Upper lobe of left lung (tissue), 6 donors: ENCODE data around the gene STIM2. TPM values are rescaled to one million over a fixed set of nuclear protein-coding genes. Genes with fewer than 3 reads are reported as not detected.
A peak's percentile ranks its signal among the peaks of the same experiment; 100 is the strongest.

Source experiments
- ATAC-seq, 2 donors: fragments of 200-7000 bp; cut with Tn5 transposase; one replicate each; pipeline ENCODE4 v1.9.1; 2022; ENCODE audit warnings: mild to moderate bottlenecking in 2 of 2, moderate library complexity in 2 of 2; ENCODE audit not compliant: low FRiP score in 2 of 2
- DNase-seq, 2 donors: peaks; one replicate each; pipeline ENCODE4 v3.0.0-alpha.2; 2019 to 2020
- H3K27ac ChIP-seq, 4 donors: fragments of 200-600 bp; sonication (generic); one replicate each; pipeline ENCODE4 v1.5.1; 2016 to 2019
- H3K27me3 ChIP-seq, 4 donors: fragments of 200-600 bp; sonication (generic); one replicate each; pipeline ENCODE4 v1.5.1; 2017 to 2019
- H3K36me3 ChIP-seq, 4 donors: fragments of 200-600 bp; sonication (generic); one replicate each; pipeline ENCODE4 v1.5.1; 2016 to 2019
- H3K4me1 ChIP-seq, 4 donors: fragments of 200-600 bp; sonication (generic); one replicate each; pipeline ENCODE4 v1.5.1; 2018 to 2019
- H3K4me3 ChIP-seq, 4 donors: fragments of 200-600 bp; sonication (generic); one replicate each; pipeline ENCODE4 v1.5.1; 2017 to 2019; ENCODE audit warnings: mild to moderate bottlenecking in 2 of 4, moderate library complexity in 1 of 4
- H3K9me3 ChIP-seq, 4 donors: fragments of 200-600 bp; sonication (generic); one replicate each; pipeline ENCODE4 v1.5.1; 2018 to 2019
- CTCF ChIP-seq, 6 experiments: fragments of 450-650 bp in 4 of 6; fragments of 200-600 bp in 2 of 6; sonication (generic) in 2 of 6; IDR thresholded peaks; one replicate each; pipeline ENCODE4 v1.5.1; 2016 to 2019; ENCODE audit warnings: antibody characterized with exemption in 6 of 6
- EP300 ChIP-seq, 4 donors: sonication (generic); formaldehyde crosslinking; IDR thresholded peaks; one replicate each; pipeline ENCODE4 v1.5.1; 2017; ENCODE audit warnings: antibody characterized with exemption in 4 of 4, control low read depth in 2 of 4
- POLR2A ChIP-seq, 4 donors: fragments of 450-650 bp; IDR thresholded peaks; one replicate each; pipeline ENCODE4 v1.5.1; 2016 to 2017; ENCODE audit warnings: antibody characterized with exemption in 4 of 4, mild to moderate bottlenecking in 2 of 4
- POLR2AphosphoS5 ChIP-seq, 2 donors: sonication (generic); formaldehyde crosslinking; IDR thresholded peaks; one replicate each; pipeline ENCODE4 v1.5.1; 2017; ENCODE audit warnings: antibody characterized with exemption in 2 of 2
- WGBS, 2 donors: methylation state at CpG; one replicate each; pipeline ENCODE4 v1.1.5; 2017 to 2018; 5-methylcytosine and 5-hydroxymethylcytosine counted together
- total RNA-seq, 6 donors: library from RNA; depleted of rRNA in 4 of 6; stranded (reverse); fragments of >200 nt in 4 of 6; gene quantifications; one replicate each; pipeline versions ENCODE4 v1.1.0 to v1.2.1, GENCODE V29; 2016 to 2021
- donor health status: DM: no; HTN: no; CAD: no; lungs with moderate emphysema.
- donor health status: DM: no; HTN: yes; CAD: no; lungs with severe emphysema.

The STIM2 gene
- total RNA-seq, 6 donors from 2014 or later, result 21.6 to 54.3 (median 37.8) TPM

- DNase-seq, result no peak
- WGBS, 2 donors, result 66 to 69% methylated on average over 2 of the region's 2 CpGs
- peak overlapping the region in 3 of 4 donors; percentile 37 to 59 (median 56) for H3K27ac ChIP-seq
- no peak for ATAC-seq
- H3K27me3 ChIP-seq, result no peaks in the 10 kb centered on the region
- no peaks in the 10 kb centered on the region for H3K9me3 ChIP-seq
- H3K36me3 ChIP-seq, result no peaks in the 10 kb centered on the region
- peaks cover 14 to 36% (median 26%) of the 10 kb centered on the region in 4 donors for H3K4me1 ChIP-seq
- H3K4me3 ChIP-seq, result no peak overlapping the region
- TF ChIP-seq POLR2A (IDR thresholded peaks at IDR 0.05) (no peak), EP300 (IDR thresholded peaks at IDR 0.05) (no peak), CTCF (IDR thresholded peaks at IDR 0.05) (no peak), POLR2AphosphoS5 (IDR thresholded peaks at IDR 0.05) (no peak)
These were observed 23.4 kb downstream of the STIM2 start for GRCh38 chr4:26884026-26884425.

- Histone ChIP-seq H3K9me3 (no peaks in the 10 kb centered on the region), H3K36me3 (no peaks in the 10 kb centered on the region), H3K27ac (peak overlapping the region; percentile 20 to 56 (median 42)), H3K4me1 (peaks cover 14 to 36% (median 26%) of the 10 kb centered on the region in 4 donors), H3K27me3 (no peaks in the 10 kb centered on the region), H3K4me3 (no peak overlapping the region)
- 58 to 71% methylated on average over 5 of the region's 5 CpGs for WGBS, 2 donors
- DNase-seq, result no peak
- TF ChIP-seq CTCF (IDR thresholded peaks at IDR 0.05) (no peak), POLR2A (IDR thresholded peaks at IDR 0.05) (no peak), EP300 (IDR thresholded peaks at IDR 0.05) (no peak), POLR2AphosphoS5 (IDR thresholded peaks at IDR 0.05) (no peak)
- ATAC-seq, result no peak
These were observed 23.9 kb downstream of the STIM2 start for GRCh38 chr4:26884486-26884988.

- no peaks in the 10 kb centered on the region for H3K36me3 ChIP-seq
- TF ChIP-seq CTCF (IDR thresholded peaks at IDR 0.05) (no peak), EP300 (IDR thresholded peaks at IDR 0.05) (no peak), POLR2A (IDR thresholded peaks at IDR 0.05) (no peak), POLR2AphosphoS5 (IDR thresholded peaks at IDR 0.05) (no peak)
- H3K4me1 ChIP-seq, result peaks cover 14 to 36% (median 24%) of the 10 kb centered on the region in 4 donors
- H3K4me3 ChIP-seq, result peak overlapping the region in 1 of 4 donors; percentile 2
- no peaks in the 10 kb centered on the region for H3K9me3 ChIP-seq
- DNase-seq (peak in 1 of 2 donors; percentile 59), ATAC-seq (peak; percentile 69 to 90)
- WGBS, 2 donors, result 33 to 43% methylated on average over 2 of the region's 2 CpGs
- H3K27me3 ChIP-seq, result no peaks in the 10 kb centered on the region
- peak overlapping the region; percentile 4 to 64 (median 55) for H3K27ac ChIP-seq
These were observed 25.3 kb downstream of the STIM2 start for GRCh38 chr4:26885912-26886274.

- H3K27ac ChIP-seq, result peak overlapping the region in 1 of 4 donors; percentile 64
- WGBS, 2 donors, result 30 to 38% methylated on average over 3 of the region's 3 CpGs
- no peaks in the 10 kb centered on the region for H3K9me3 ChIP-seq
- TF ChIP-seq POLR2A (IDR thresholded peaks at IDR 0.05) (no peak), CTCF (IDR thresholded peaks at IDR 0.05) (no peak), POLR2AphosphoS5 (IDR thresholded peaks at IDR 0.05) (no peak), EP300 (IDR thresholded peaks at IDR 0.05) (no peak)
- no peaks in the 10 kb centered on the region for H3K27me3 ChIP-seq
- no peak for ATAC-seq
- H3K36me3 ChIP-seq, result no peaks in the 10 kb centered on the region
- H3K4me1 ChIP-seq, result peaks cover 14 to 36% (median 24%) of the 10 kb centered on the region in 4 donors
- no peak overlapping the region for H3K4me3 ChIP-seq
- no peak for DNase-seq
These were observed 26.5 kb downstream of the STIM2 start for GRCh38 chr4:26887143-26887542.

GRCh38 chr4:26887809-26888208 is 27.2 kb downstream of the STIM2 start:
- WGBS, 2 donors, result 61 to 62% methylated on average over 2 of the region's 2 CpGs
- no peaks in the 10 kb centered on the region for H3K36me3 ChIP-seq
- no peak overlapping the region for H3K27ac ChIP-seq
- DNase-seq (no peak), ATAC-seq (no peak)
- no peaks in the 10 kb centered on the region for H3K9me3 ChIP-seq
- H3K27me3 ChIP-seq, result no peaks in the 10 kb centered on the region
- TF ChIP-seq POLR2A (IDR thresholded peaks at IDR 0.05), result no peak
- no peak for TF ChIP-seq CTCF (IDR thresholded peaks at IDR 0.05)
- no peak for TF ChIP-seq POLR2AphosphoS5 (IDR thresholded peaks at IDR 0.05)
- no peak for TF ChIP-seq EP300 (IDR thresholded peaks at IDR 0.05)
- H3K4me1 ChIP-seq, result peaks cover 14 to 35% (median 24%) of the 10 kb centered on the region in 4 donors
- H3K4me3 ChIP-seq, result no peak overlapping the region
